AG20443 (cell line): ENCODE data around the gene CXCL10.

Experiments
- DNase-seq: peaks from one replicate; pipeline ENCODE4 v3.0.0; 2012; ENCODE audit warnings: low spot score, mixed read lengths

Gene CXCL10

GRCh38 chr4:75992462-75992861 lies 30.8 kb downstream of the CXCL10 start:
- no peak for DNase-seq

- DNase-seq = peak; percentile 13
Observed at GRCh38 chr4:75989846-75990528, 33.3 kb downstream of the CXCL10 start.

- peak; percentile 84 for DNase-seq
Observed at GRCh38 chr4:75985116-75985515, 38.2 kb downstream of the CXCL10 start.

GRCh38 chr4:75980576-75980975 lies 42.7 kb downstream of the CXCL10 start:
- DNase-seq = no peak

- DNase-seq = no peak
Observed at GRCh38 chr4:75976177-75976576, 47.1 kb downstream of the CXCL10 start.

- DNase-seq = no peak
Observed at GRCh38 chr4:75973766-75974165, 49.5 kb downstream of the CXCL10 start.
